Uterus (tissue), 4 donors: Measurements from ENCODE around the gene DOCK1. TPM values are rescaled to one million over a fixed set of nuclear protein-coding genes. Genes with fewer than 3 reads are reported as not detected.

Source experiments
- DNase-seq, 2 donors: peaks; one replicate each; pipeline ENCODE4 v3.0.0-alpha.2; 2019 to 2020
- H3K27ac ChIP-seq, 2 donors: fragments of 200-600 bp; sonication (generic); 1 replicate in 1 of 2; 2 replicates in 1 of 2; pipeline ENCODE4 v1.5.1; 2016 to 2018
- H3K27me3 ChIP-seq, 2 donors: fragments of 200-600 bp; sonication (generic); one replicate each; pipeline ENCODE4 v1.5.1; 2018 to 2019; ENCODE audit warnings: control low read depth in 1 of 2
- H3K36me3 ChIP-seq, 2 donors: fragments of 200-600 bp; sonication (generic); one replicate each; pipeline ENCODE4 v1.5.1; 2019; ENCODE audit warnings: control low read depth in 1 of 2
- H3K4me1 ChIP-seq, 2 donors: fragments of 200-600 bp; sonication (generic); one replicate each; pipeline ENCODE4 v1.5.1; 2018 to 2019; ENCODE audit warnings: control low read depth in 1 of 2
- H3K4me3 ChIP-seq, 2 donors: fragments of 200-600 bp; sonication (generic); 1 replicate in 1 of 2; 2 replicates in 1 of 2; pipeline ENCODE4 v1.5.1; 2018 to 2019; ENCODE audit warnings: mild to moderate bottlenecking in 1 of 2
- H3K9me3 ChIP-seq, 2 donors: fragments of 200-600 bp; sonication (generic); one replicate each; pipeline ENCODE4 v1.5.1; 2019; ENCODE audit warnings: control low read depth in 1 of 2
- CTCF ChIP-seq, 4 experiments: fragments of 200-600 bp in 2 of 4; fragments of 450-650 bp in 2 of 4; sonication (generic) in 2 of 4; IDR thresholded peaks; one replicate each; pipeline ENCODE4 v1.5.1; 2016 to 2019; ENCODE audit warnings: antibody characterized with exemption in 4 of 4, mild to moderate bottlenecking in 2 of 4, moderate library complexity in 1 of 4
- POLR2A ChIP-seq, 2 donors: fragments of 450-650 bp; IDR thresholded peaks; one replicate each; pipeline ENCODE4 v1.6.1; 2016; ENCODE audit warnings: antibody characterized with exemption in 2 of 2, mild to moderate bottlenecking in 1 of 2, moderate library complexity in 1 of 2
- intact Hi-C: fragments of 100-400 bp; cut with DNase I; formaldehyde crosslinking; loops from one replicate; pipeline ENCODE4 v1.15.1; 2023; ENCODE audit warnings: low total_unique reads
- total RNA-seq, 4 donors: library from RNA; depleted of rRNA in 3 of 4; stranded (reverse); fragments of >200 nt in 3 of 4; gene quantifications; one replicate each; pipeline versions ENCODE4 v1.1.0 to v1.2.4, GENCODE V29; 2014 to 2023
- donor health status: DM: yes; HTN: yes; CAD: no.

The DOCK1 gene
- total RNA-seq, 4 donors from 2014 or later: 15.6 to 130 (median 65.0) TPM

- Histone ChIP-seq H3K36me3 (no peaks in the 10 kb centered on the region), H3K9me3 (no peaks in the 10 kb centered on the region), H3K4me1 (no peaks in the 10 kb centered on the region), H3K4me3 (no peak overlapping the region), H3K27me3 (no peaks in the 10 kb centered on the region), H3K27ac (no peak overlapping the region)
- intact Hi-C loops: no loop called here
- no peak for DNase-seq
- TF ChIP-seq POLR2A (IDR thresholded peaks at IDR 0.05) (no peak), CTCF (IDR thresholded peaks at IDR 0.05) (no peak)
Observed at GRCh38 chr10:127029061-127029460, 123.8 kb downstream of the DOCK1 start.

- no peaks in the 10 kb centered on the region for H3K27me3 ChIP-seq
- no peaks in the 10 kb centered on the region for H3K9me3 ChIP-seq
- no peak overlapping the region for H3K4me3 ChIP-seq
- H3K4me1 ChIP-seq: no peaks in the 10 kb centered on the region
- H3K36me3 ChIP-seq: no peaks in the 10 kb centered on the region
- no peak for DNase-seq
- intact Hi-C loops: no loop called here
- H3K27ac ChIP-seq: no peak overlapping the region
- TF ChIP-seq CTCF (IDR thresholded peaks at IDR 0.05) (no peak), POLR2A (IDR thresholded peaks at IDR 0.05) (no peak)
Observed at GRCh38 chr10:127033216-127034033, 128.2 kb downstream of the DOCK1 start.

GRCh38 chr10:127034034-127034633 is 128.9 kb downstream of the DOCK1 start:
- no peaks in the 10 kb centered on the region for H3K9me3 ChIP-seq
- no peak overlapping the region for H3K27ac ChIP-seq
- H3K4me3 ChIP-seq: no peak overlapping the region
- no peaks in the 10 kb centered on the region for H3K4me1 ChIP-seq
- no peak for DNase-seq
- no peaks in the 10 kb centered on the region for H3K36me3 ChIP-seq
- no peaks in the 10 kb centered on the region for H3K27me3 ChIP-seq
- TF ChIP-seq CTCF (IDR thresholded peaks at IDR 0.05): no peak
- TF ChIP-seq POLR2A (IDR thresholded peaks at IDR 0.05): no peak
- intact Hi-C loops: no loop called here

- H3K27ac ChIP-seq: no peak overlapping the region
- no peaks in the 10 kb centered on the region for H3K36me3 ChIP-seq
- TF ChIP-seq POLR2A (IDR thresholded peaks at IDR 0.05) (no peak), CTCF (IDR thresholded peaks at IDR 0.05) (no peak)
- intact Hi-C loops: no loop called here
- H3K9me3 ChIP-seq: no peaks in the 10 kb centered on the region
- no peak overlapping the region for H3K4me3 ChIP-seq
- H3K27me3 ChIP-seq: no peaks in the 10 kb centered on the region
- DNase-seq: no peak
- H3K4me1 ChIP-seq: no peaks in the 10 kb centered on the region
Observed at GRCh38 chr10:127034790-127035189, 129.6 kb downstream of the DOCK1 start.

GRCh38 chr10:127035827-127036226 is 130.6 kb downstream of the DOCK1 start:
- no peaks in the 10 kb centered on the region for H3K36me3 ChIP-seq
- DNase-seq: no peak

More at GRCh38 chr10:127035827-127036226, 130.6 kb downstream of the DOCK1 start:
- Histone ChIP-seq H3K4me3 (no peak overlapping the region), H3K27ac (no peak overlapping the region), H3K4me1 (no peaks in the 10 kb centered on the region), H3K9me3 (no peaks in the 10 kb centered on the region), H3K27me3 (no peaks in the 10 kb centered on the region)
- TF ChIP-seq POLR2A (IDR thresholded peaks at IDR 0.05): no peak
- no peak for TF ChIP-seq CTCF (IDR thresholded peaks at IDR 0.05)
- intact Hi-C loops: no loop called here
